ENCODE results near the gene BRF1. TPM values are rescaled to one million over a fixed set of nuclear protein-coding genes. Genes with fewer than 3 reads are reported as not detected.

BRF1 gene
- total and polyA plus RNA-seq, 2 of the 13 experiments (the other 11 are each of a cell fraction or from before 2014, with no cell fraction given): 5.1 to 11.0 TPM

- H3K4me1 ChIP-seq (ENCODE audit: insufficient read depth, low read length): no peaks in the 10 kb centered on the region
- intact Hi-C loops (cut with micrococcal nuclease; ENCODE audit: unreplicated experiment): no loop called here
- H3K4me2 ChIP-seq (ENCODE audit: low read depth, low read length): no peak overlapping the region
- no peak overlapping the region for H2AFZ ChIP-seq (ENCODE audit: low read length)
- peaks cover 3% of the 10 kb centered on the region for H3K79me2 ChIP-seq (ENCODE audit: insufficient read depth, low read length)
- in situ Hi-C loops (cut with HindIII; ENCODE audit: extremely low pct_ligation_motif_present, low pct_unique_long_range_greater_than_20kb): no loop called here
- DNase-seq (ENCODE audit: low spot score) (no peak), FAIRE-seq (no peak), ATAC-seq (no peak)
- no peaks in the 10 kb centered on the region for H3K27me3 ChIP-seq (ENCODE audit: control insufficient read depth in 1 of 2, insufficient read depth in 2 of 2, low read length in 2 of 2)
- ChIA-PET CTCF (ENCODE audit: low intra/inter-chr PET ratio, low total read pairs) (no interaction called here), POLR2A (no interaction called here)
- H3K9me3 ChIP-seq (ENCODE audit: low read length): no peaks in the 10 kb centered on the region
- no peaks in the 10 kb centered on the region; the same call in 1 of the 2 replicates for H4K20me1 ChIP-seq (ENCODE audit: insufficient read depth, low read length)
- BruUV-seq (replicated peaks): no TSS peak
- H3K9ac ChIP-seq (ENCODE audit: insufficient read depth, low read depth, low read length): no peak overlapping the region
- H3K4me3 ChIP-seq (replicated peaks in 1 of 3; ENCODE audit: insufficient read depth in 1 of 3, low read depth in 2 of 3, low read length in 3 of 3): no peak overlapping the region
- 99% methylated on average over 12 of the region's 18 CpGs for WGBS (ENCODE audit: low lambda C conversion rate)
- no peak overlapping the region for H3K27ac ChIP-seq (ENCODE audit: extremely low read length, insufficient read depth, low read length)
- H3K36me3 ChIP-seq (replicated peaks in 1 of 2; ENCODE audit: control insufficient read depth in 1 of 2, insufficient read depth in 2 of 2, low read length in 2 of 2): peaks cover 4 to 5% of the 10 kb centered on the region in 2 experiments; a peak in 3 of 5 replicates
- TF ChIP-seq U2AF2 (IDR thresholded peaks at IDR 0.05; ENCODE audit: low read depth, low read length) (no peak), ARID2 (CRISPR knock-in tag; IDR thresholded peaks at IDR 0.05; ENCODE audit: borderline replicate concordance) (no peak), ZNF704 (CRISPR knock-in tag; IDR thresholded peaks at IDR 0.05; ENCODE audit: borderline replicate concordance) (no peak), IRF1 (CRISPR knock-in tag; IDR thresholded peaks at IDR 0.05; ENCODE audit: low read depth) (no peak), FOXO1 (CRISPR knock-in tag; IDR thresholded peaks at IDR 0.05) (no peak), KLF16 (CRISPR knock-in tag; IDR thresholded peaks at IDR 0.05) (no peak), SNAPC4 (CRISPR knock-in tag; IDR thresholded peaks at IDR 0.05) (no peak), ZNF776 (CRISPR knock-in tag; IDR thresholded peaks at IDR 0.05) (no peak)
- TF ChIP-seq, protein P1, sequence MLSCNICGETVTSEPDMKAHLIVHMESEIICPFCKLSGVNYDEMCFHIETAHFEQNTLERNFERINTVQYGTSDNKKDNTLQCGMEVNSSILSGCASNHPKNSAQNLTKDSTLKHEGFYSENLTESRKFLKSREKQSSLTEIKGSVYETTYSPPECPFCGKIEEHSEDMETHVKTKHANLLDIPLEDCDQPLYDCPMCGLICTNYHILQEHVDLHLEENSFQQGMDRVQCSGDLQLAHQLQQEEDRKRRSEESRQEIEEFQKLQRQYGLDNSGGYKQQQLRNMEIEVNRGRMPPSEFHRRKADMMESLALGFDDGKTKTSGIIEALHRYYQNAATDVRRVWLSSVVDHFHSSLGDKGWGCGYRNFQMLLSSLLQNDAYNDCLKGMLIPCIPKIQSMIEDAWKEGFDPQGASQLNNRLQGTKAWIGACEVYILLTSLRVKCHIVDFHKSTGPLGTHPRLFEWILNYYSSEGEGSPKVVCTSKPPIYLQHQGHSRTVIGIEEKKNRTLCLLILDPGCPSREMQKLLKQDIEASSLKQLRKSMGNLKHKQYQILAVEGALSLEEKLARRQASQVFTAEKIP (CRISPR knock-in tag; IDR thresholded peaks at IDR 0.05; ENCODE audit: borderline replicate concordance): no peak
- TF ChIP-seq, protein P2, sequence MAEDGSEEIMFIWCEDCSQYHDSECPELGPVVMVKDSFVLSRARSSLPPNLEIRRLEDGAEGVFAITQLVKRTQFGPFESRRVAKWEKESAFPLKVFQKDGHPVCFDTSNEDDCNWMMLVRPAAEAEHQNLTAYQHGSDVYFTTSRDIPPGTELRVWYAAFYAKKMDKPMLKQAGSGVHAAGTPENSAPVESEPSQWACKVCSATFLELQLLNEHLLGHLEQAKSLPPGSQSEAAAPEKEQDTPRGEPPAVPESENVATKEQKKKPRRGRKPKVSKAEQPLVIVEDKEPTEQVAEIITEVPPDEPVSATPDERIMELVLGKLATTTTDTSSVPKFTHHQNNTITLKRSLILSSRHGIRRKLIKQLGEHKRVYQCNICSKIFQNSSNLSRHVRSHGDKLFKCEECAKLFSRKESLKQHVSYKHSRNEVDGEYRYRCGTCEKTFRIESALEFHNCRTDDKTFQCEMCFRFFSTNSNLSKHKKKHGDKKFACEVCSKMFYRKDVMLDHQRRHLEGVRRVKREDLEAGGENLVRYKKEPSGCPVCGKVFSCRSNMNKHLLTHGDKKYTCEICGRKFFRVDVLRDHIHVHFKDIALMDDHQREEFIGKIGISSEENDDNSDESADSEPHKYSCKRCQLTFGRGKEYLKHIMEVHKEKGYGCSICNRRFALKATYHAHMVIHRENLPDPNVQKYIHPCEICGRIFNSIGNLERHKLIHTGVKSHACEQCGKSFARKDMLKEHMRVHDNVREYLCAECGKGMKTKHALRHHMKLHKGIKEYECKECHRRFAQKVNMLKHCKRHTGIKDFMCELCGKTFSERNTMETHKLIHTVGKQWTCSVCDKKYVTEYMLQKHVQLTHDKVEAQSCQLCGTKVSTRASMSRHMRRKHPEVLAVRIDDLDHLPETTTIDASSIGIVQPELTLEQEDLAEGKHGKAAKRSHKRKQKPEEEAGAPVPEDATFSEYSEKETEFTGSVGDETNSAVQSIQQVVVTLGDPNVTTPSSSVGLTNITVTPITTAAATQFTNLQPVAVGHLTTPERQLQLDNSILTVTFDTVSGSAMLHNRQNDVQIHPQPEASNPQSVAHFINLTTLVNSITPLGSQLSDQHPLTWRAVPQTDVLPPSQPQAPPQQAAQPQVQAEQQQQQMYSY (CRISPR knock-in tag; IDR thresholded peaks at IDR 0.05): no peak
These were observed 32.0 kb downstream of the BRF1 start for GRCh38 chr14:105268736-105269354.

Measured in HepG2 (cell line).